SK-N-SH treated with all-trans-retinoic acid at 6 μM for 48 hours (cell line): ENCODE measurements around the gene KLHL6.

Experiments
- CREB5 ChIP-seq: fragments of 250-450 bp; sonication (Bioruptor Pico); IDR thresholded peaks from 2 replicates; pipeline ENCODE4 v1.5.1; 2020; ENCODE audit warnings: low read depth, mild to moderate bottlenecking, moderate library complexity
- PATZ1 ChIP-seq: fragments of 250-450 bp; sonication (Bioruptor Pico); IDR thresholded peaks from 2 replicates; pipeline ENCODE4 v1.8.0; 2020; ENCODE audit warnings: mild to moderate bottlenecking, moderate library complexity, borderline replicate concordance
- TCF4 ChIP-seq: fragments of 250-450 bp; sonication (Bioruptor Pico); IDR thresholded peaks from 2 replicates; pipeline ENCODE4 v1.8.0; 2021; ENCODE audit warnings: mild to moderate bottlenecking, moderate library complexity, borderline replicate concordance
- TSHZ2 ChIP-seq: fragments of 250-450 bp; sonication (Bioruptor Pico); IDR thresholded peaks from 2 replicates; pipeline ENCODE4 v1.5.0; 2020; ENCODE audit warnings: mild to moderate bottlenecking, moderate library complexity

- TF ChIP-seq CREB5 (CRISPR knock-in tag) (no peak), TCF4 (no peak), PATZ1 (CRISPR knock-in tag) (no peak), TSHZ2 (no peak)
These were observed 61.2 kb downstream of the KLHL6 start for GRCh38 chr3:183494341-183494740.
